Measurements from ENCODE around the gene STIMATE.

STIMATE gene

DNA sequence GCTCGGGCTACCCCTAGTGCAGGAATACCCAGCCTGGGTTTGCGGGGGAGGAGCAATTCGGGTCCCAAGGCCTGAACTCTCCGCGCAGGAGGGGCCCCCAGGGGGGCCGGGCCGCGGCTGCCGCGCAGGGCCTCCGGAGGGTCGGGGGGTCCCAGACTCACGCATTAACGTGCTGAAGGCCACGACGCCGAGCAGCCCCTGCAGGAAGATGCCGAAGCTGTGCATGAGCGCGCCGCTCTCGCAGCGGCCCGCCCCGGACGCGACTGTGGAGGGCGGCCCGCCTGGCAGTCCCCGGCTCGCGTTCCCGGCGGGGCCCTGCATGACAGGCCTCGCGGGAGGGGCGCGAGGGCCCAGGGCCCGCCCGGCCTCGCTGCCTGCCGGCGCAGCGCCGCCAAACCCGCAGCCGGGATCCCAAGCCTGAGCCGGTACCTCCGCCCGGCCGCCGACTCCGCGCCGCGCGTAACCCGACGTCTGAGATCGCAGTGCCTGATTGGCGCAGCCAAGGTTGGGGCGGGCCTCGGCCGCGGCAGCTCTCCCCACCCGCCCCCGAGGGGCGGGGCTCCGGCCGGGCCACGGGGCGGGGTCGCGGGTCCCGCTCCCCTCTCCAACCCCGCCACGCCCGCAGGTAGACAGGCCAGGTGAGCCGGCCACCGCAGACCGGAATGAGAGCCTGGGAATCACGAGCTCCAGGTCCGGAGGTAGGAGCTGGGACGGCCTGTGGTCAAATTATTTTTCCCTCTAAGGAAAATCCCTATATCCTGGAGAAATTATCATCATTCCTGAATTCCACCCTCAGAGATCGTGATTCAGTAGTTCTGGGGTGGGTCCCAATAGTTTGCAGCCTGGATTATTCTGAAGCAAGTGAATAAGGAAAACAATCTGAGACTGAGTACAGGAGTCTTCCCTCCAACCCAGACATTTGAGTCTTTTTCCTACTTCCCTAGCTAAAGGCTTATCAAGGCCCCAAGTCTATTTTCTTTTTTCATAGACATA lies at the start of gene STIMATE:
Gene STIMATE (minus strand): TSS at position 419 of the 993 bp plus-strand sequence. CDS start 98 bp downstream, at position 321.
- TF ChIP-seq, protein P1, sequence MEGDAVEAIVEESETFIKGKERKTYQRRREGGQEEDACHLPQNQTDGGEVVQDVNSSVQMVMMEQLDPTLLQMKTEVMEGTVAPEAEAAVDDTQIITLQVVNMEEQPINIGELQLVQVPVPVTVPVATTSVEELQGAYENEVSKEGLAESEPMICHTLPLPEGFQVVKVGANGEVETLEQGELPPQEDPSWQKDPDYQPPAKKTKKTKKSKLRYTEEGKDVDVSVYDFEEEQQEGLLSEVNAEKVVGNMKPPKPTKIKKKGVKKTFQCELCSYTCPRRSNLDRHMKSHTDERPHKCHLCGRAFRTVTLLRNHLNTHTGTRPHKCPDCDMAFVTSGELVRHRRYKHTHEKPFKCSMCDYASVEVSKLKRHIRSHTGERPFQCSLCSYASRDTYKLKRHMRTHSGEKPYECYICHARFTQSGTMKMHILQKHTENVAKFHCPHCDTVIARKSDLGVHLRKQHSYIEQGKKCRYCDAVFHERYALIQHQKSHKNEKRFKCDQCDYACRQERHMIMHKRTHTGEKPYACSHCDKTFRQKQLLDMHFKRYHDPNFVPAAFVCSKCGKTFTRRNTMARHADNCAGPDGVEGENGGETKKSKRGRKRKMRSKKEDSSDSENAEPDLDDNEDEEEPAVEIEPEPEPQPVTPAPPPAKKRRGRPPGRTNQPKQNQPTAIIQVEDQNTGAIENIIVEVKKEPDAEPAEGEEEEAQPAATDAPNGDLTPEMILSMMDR (IDR thresholded peaks at IDR 0.05; ENCODE audit: control insufficient read depth, extremely low read depth, insufficient read depth) = no peak
- H3K4me3 ChIP-seq (ENCODE audit: low read depth, low read length) = peak within 1 kb of the TSS; percentile 82
- peak; percentile 57 for DNase-seq (ENCODE audit: low read depth)

- TF ChIP-seq, protein P1 (IDR thresholded peaks at IDR 0.05; ENCODE audit: control insufficient read depth, extremely low read depth, insufficient read depth) = no peak
- no peak overlapping the region for H3K4me3 ChIP-seq (ENCODE audit: low read depth, low read length)
- DNase-seq (ENCODE audit: low read depth) = no peak
Measured at GRCh38 chr3:52939600-52939999, 42.3 kb upstream of the STIMATE start.

- DNase-seq (ENCODE audit: low read depth) = peak; percentile 73
- TF ChIP-seq, protein P1 (IDR thresholded peaks at IDR 0.05; ENCODE audit: control insufficient read depth, extremely low read depth, insufficient read depth) = peak; percentile 79
- no peak overlapping the region for H3K4me3 ChIP-seq (ENCODE audit: low read depth, low read length)
Measured at GRCh38 chr3:52934630-52935530, 37.5 kb upstream of the STIMATE start.

DNA sequence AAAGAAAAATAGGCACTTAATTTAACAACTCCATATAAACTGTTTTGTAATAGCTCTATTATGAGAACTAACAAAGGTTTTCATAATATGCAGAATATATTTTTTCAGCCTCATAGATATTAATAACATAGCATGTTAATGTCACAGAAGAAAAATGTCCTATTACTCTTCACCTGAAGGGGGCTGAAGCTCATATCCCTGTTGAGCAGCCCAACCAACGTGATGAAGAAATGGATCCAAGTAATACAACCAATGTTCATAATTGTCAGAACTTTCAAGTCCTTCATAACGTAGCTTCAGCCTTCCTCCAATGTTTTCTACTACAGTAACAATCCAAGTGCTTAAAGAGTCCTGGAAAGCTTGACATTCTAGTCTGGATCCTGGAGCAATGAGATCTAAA lies 34.5 kb upstream of the STIMATE start:
- TF ChIP-seq, protein P1 (IDR thresholded peaks at IDR 0.05; ENCODE audit: control insufficient read depth, extremely low read depth, insufficient read depth) = no peak
- no peak overlapping the region for H3K4me3 ChIP-seq (ENCODE audit: low read depth, low read length)
- DNase-seq (ENCODE audit: low read depth) = no peak

DNA sequence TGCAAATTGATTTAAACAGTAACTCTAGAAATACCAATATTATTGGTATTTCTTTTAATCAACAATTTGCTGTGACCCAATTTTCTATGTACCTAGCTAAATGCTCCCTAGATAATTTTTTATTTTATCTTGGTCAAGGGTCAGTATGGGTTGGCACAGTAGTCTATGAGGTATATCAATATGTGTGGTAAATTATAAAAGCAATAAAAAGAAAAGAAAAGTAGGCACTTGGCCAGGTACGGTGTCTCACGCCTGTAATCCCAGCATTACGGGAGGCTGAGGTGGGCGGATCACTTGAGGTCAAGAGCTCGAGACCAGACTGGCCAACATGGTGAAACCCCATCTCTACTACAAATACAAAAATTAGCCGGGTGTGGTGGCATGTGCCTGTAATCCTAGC lies 34.0 kb upstream of the STIMATE start:
- no peak for DNase-seq (ENCODE audit: low read depth)
- no peak overlapping the region for H3K4me3 ChIP-seq (ENCODE audit: low read depth, low read length)
- TF ChIP-seq, protein P1 (IDR thresholded peaks at IDR 0.05; ENCODE audit: control insufficient read depth, extremely low read depth, insufficient read depth) = no peak

- H3K4me3 ChIP-seq (ENCODE audit: low read depth, low read length) = no peak overlapping the region
- TF ChIP-seq, protein P1 (IDR thresholded peaks at IDR 0.05; ENCODE audit: control insufficient read depth, extremely low read depth, insufficient read depth) = no peak
- no peak for DNase-seq (ENCODE audit: low read depth)
Measured at GRCh38 chr3:52930748-52931147, 33.4 kb upstream of the STIMATE start.
